ENCODE data around the gene TMCO2.

- TF ChIP-seq JUNB (IDR thresholded peaks at IDR 0.05), result no peak
- TF ChIP-seq CREM (IDR thresholded peaks at IDR 0.05; ENCODE audit: low read depth), result no peak
- no peak for TF ChIP-seq PBX3 (IDR thresholded peaks at IDR 0.05; ENCODE audit: insufficient replicate concordance, low read depth, low read length)
- TF ChIP-seq POLR2A (IDR thresholded peaks at IDR 0.05; ENCODE audit: low read depth, low read length), result no peak
- no peak for TF ChIP-seq POLR2AphosphoS2 (IDR thresholded peaks at IDR 0.05; ENCODE audit: low read depth, low read length)
- no peak for TF ChIP-seq EP300 (IDR thresholded peaks at IDR 0.05; ENCODE audit: borderline replicate concordance in 1 of 2, control insufficient read depth in 1 of 2, low read depth in 2 of 2, low read length in 2 of 2)
- no peak for TF ChIP-seq CTCF (IDR thresholded peaks at IDR 0.05 in 2 of 3, conservative IDR thresholded peaks at IDR 0.05 in 1 of 3; ENCODE audit: control insufficient read depth in 2 of 3, extremely low read depth in 1 of 3, insufficient read depth in 1 of 3, low read depth in 3 of 3, low read length in 3 of 3)
Observed at GRCh38 chr1:40265919-40266318, 18.2 kb downstream of the TMCO2 start.
